Ishikawa (cell line): ENCODE measurements around the gene TMEM167B.

Experiments
- EGR1 ChIP-seq: IDR thresholded peaks from 2 replicates; pipeline ENCODE4 v1.6.1; 2012
- EP300 ChIP-seq: IDR thresholded peaks from 2 replicates; pipeline ENCODE4 v1.6.1; 2012; ENCODE audit warnings: borderline replicate concordance
- FOXM1 ChIP-seq: IDR thresholded peaks from 2 replicates; pipeline ENCODE4 v1.6.1; 2012; ENCODE audit warnings: low read depth, borderline replicate concordance
- MAX ChIP-seq: IDR thresholded peaks from 2 replicates; pipeline ENCODE4 v1.6.1; 2012
- RAD21 ChIP-seq: IDR thresholded peaks from 2 replicates; pipeline ENCODE4 v1.6.1; 2012; ENCODE audit warnings: low read depth
- TAF1 ChIP-seq: IDR thresholded peaks from 2 replicates; pipeline ENCODE4 v1.6.1; 2012; ENCODE audit warnings: low read depth, mild to moderate bottlenecking
- TCF12 ChIP-seq: IDR thresholded peaks from 2 replicates; pipeline ENCODE4 v1.6.1; 2012; ENCODE audit warnings: low read depth
- TEAD4 ChIP-seq: IDR thresholded peaks from 2 replicates; pipeline ENCODE4 v1.6.1; 2012
- ZBTB7A ChIP-seq: IDR thresholded peaks from 2 replicates; pipeline ENCODE4 v1.6.1; 2012; ENCODE audit warnings: low read depth
- TF ChIP-seq, protein P1 (sequence below): IDR thresholded peaks from 2 replicates; pipeline ENCODE4 v1.6.1; 2012

DNA sequence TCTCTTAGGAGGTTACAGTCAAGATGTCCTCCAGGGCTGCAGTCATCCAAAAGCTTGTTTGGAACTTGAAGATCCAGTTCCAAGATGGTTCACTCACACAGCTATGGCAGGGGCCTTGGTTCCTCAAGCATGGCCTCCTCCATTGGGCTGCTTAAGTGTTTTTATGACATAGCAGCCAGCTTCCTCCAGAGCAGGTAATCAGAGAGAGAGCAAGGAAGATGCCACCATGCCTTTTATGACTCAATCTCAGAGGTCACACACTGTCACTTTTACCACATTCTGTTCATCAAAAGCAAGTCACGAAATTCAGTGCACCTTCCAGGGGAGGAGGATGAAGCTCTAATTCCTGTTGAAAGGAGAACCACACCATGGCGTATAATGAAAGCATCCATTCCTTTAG, 40.5 kb downstream of the TMEM167B start:
- TF ChIP-seq MAX (no peak), TAF1 (no peak), FOXM1 (no peak), EP300 (no peak), RAD21 (no peak), TCF12 (no peak), TEAD4 (no peak), EGR1 (no peak), ZBTB7A (no peak)
- TF ChIP-seq, protein P1, sequence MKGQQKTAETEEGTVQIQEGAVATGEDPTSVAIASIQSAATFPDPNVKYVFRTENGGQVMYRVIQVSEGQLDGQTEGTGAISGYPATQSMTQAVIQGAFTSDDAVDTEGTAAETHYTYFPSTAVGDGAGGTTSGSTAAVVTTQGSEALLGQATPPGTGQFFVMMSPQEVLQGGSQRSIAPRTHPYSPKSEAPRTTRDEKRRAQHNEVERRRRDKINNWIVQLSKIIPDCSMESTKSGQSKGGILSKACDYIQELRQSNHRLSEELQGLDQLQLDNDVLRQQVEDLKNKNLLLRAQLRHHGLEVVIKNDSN, result no peak
